Measurements from ENCODE around the gene ADGRL3. TPM values are rescaled to one million over a fixed set of nuclear protein-coding genes. Genes with fewer than 3 reads are reported as not detected.
A peak's percentile ranks its signal among the peaks of the same experiment; 100 is the strongest.

ADGRL3 gene
- total RNA-seq, 1 donor from 2014 or later = 31.3 TPM

DNA sequence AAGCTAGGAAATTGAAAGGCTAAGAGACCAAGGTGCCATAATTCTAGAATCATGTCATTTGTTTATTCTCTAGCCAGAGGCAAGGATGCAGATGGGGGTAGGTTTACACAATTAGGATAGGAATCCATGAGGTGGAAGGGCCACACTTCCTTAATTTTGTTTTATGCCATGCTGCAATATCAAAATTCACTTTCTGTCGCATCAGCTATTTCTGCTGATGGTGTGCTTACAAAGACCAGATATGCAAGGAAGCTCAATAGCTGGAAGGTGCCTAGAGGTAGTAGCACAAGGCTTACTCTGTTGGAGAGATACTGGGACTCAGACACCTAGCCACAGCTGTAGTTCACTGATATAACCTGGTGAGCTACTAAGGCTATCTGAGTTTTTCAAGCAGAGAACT, 328.5 kb downstream of the ADGRL3 start:
- no peaks in the 10 kb centered on the region for H3K36me3 Mint-ChIP-seq (ENCODE audit: low read depth, unreplicated experiment)
- no peaks in the 10 kb centered on the region for H3K9me3 ChIP-seq (ENCODE audit: insufficient read depth, low read depth, low read length)
- TF ChIP-seq EZH2 (IDR thresholded peaks at IDR 0.05; ENCODE audit: insufficient read depth, low read length) (no peak), CTCF (IDR thresholded peaks at IDR 0.05; ENCODE audit: insufficient read depth, low read depth, low read length) (no peak)
- H3K4me2 ChIP-seq (ENCODE audit: low read length) = no peak overlapping the region
- H3K27me3 Mint-ChIP-seq (ENCODE audit: low read depth, unreplicated experiment) = no peaks in the 10 kb centered on the region
- H3K4me1 ChIP-seq (ENCODE audit: insufficient read depth, low read length) = peaks cover 9% of the 10 kb centered on the region
- DNase-seq (ENCODE audit: low read depth) (no peak), FAIRE-seq (no peak)
- H3K9ac ChIP-seq (ENCODE audit: low read length) = no peak overlapping the region
- H3K4me3 ChIP-seq (ENCODE audit: insufficient read depth, low read depth, low read length) = no peak overlapping the region
- H3K4me3 Mint-ChIP-seq (ENCODE audit: unreplicated experiment) = no peak overlapping the region
- H3K79me2 ChIP-seq (ENCODE audit: insufficient read depth, low read length) = no peaks in the 10 kb centered on the region
- H3K27ac Mint-ChIP-seq (ENCODE audit: unreplicated experiment) = no peak overlapping the region
- no peaks in the 10 kb centered on the region for H3K9me3 Mint-ChIP-seq (ENCODE audit: unreplicated experiment)
- peaks cover 25% of the 10 kb centered on the region for H3K4me1 Mint-ChIP-seq (ENCODE audit: low read depth, unreplicated experiment)
- no peaks in the 10 kb centered on the region for H4K20me1 ChIP-seq (ENCODE audit: insufficient read depth, low read length)
- H3K27me3 ChIP-seq (ENCODE audit: insufficient read depth, low read length) = no peaks in the 10 kb centered on the region
- H3K27ac ChIP-seq (ENCODE audit: low read depth, low read length) = no peak overlapping the region
- no peaks in the 10 kb centered on the region for H3K36me3 ChIP-seq (ENCODE audit: insufficient read depth, low read length)
- H2AFZ ChIP-seq (ENCODE audit: low read depth, low read length) = no peak overlapping the region

GRCh38 chr4:61531188-61531587, 331.1 kb downstream of the ADGRL3 start:
- H4K20me1 ChIP-seq (ENCODE audit: insufficient read depth, low read length) = no peaks in the 10 kb centered on the region
- no peaks in the 10 kb centered on the region for H3K27me3 ChIP-seq (ENCODE audit: insufficient read depth, low read length)
- peaks cover 12% of the 10 kb centered on the region for H3K9me3 Mint-ChIP-seq (ENCODE audit: unreplicated experiment)
- no peaks in the 10 kb centered on the region for H3K36me3 ChIP-seq (ENCODE audit: insufficient read depth, low read length)
- H3K4me3 ChIP-seq (ENCODE audit: insufficient read depth, low read depth, low read length) = no peak overlapping the region
- TF ChIP-seq CTCF (IDR thresholded peaks at IDR 0.05; ENCODE audit: insufficient read depth, low read depth, low read length) (no peak), EZH2 (IDR thresholded peaks at IDR 0.05; ENCODE audit: insufficient read depth, low read length) (no peak)
- no peak overlapping the region for H3K4me3 Mint-ChIP-seq (ENCODE audit: unreplicated experiment)
- H3K79me2 ChIP-seq (ENCODE audit: insufficient read depth, low read length) = no peaks in the 10 kb centered on the region
- H3K4me1 ChIP-seq (ENCODE audit: insufficient read depth, low read length) = peaks cover 9% of the 10 kb centered on the region
- H3K36me3 Mint-ChIP-seq (ENCODE audit: low read depth, unreplicated experiment) = peaks cover 3% of the 10 kb centered on the region
- DNase-seq (ENCODE audit: low read depth) = no peak
- peaks cover 32% of the 10 kb centered on the region for H3K4me1 Mint-ChIP-seq (ENCODE audit: low read depth, unreplicated experiment)
- no peak overlapping the region for H3K4me2 ChIP-seq (ENCODE audit: low read length)
- no peaks in the 10 kb centered on the region for H3K9me3 ChIP-seq (ENCODE audit: insufficient read depth, low read depth, low read length)
- no peak overlapping the region for H3K27ac ChIP-seq (ENCODE audit: low read depth, low read length)
- no peaks in the 10 kb centered on the region for H3K27me3 Mint-ChIP-seq (ENCODE audit: low read depth, unreplicated experiment)
- no peak overlapping the region for H3K27ac Mint-ChIP-seq (ENCODE audit: unreplicated experiment)
- H2AFZ ChIP-seq (ENCODE audit: low read depth, low read length) = no peak overlapping the region
- no peak overlapping the region for H3K9ac ChIP-seq (ENCODE audit: low read length)
- no peak for FAIRE-seq

DNA sequence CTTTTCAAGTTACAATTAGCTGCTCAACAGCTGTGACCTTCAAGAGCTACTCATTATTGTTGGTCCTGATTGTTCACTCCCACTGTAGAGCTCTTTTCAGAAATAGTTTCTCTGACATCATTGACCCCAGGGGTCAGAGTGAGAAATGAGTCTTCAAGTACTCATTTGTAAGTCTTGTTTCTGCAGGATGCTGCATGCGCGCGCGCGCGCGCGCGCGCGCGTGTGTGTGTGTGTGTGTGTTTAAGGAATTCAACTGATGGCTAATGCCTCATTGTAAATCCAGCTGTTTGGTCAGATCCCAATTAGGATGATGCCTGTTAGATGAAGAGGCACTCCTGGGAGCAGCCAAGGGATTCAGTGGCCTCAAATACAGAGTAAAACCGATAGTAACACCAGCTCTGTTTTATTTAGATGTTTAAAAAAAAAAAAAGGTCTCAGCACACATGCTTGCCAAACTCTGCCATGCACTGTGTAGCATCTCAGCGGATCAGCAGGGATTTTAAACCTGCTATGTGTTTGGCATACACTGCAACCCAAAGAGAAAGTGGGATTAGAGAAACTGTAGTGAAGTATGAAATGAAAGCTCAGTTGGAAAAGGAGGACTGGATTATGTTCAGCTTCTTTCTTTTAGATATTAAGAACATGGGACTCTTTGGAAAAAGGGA, 332.3 kb downstream of the ADGRL3 start:
- no peak overlapping the region for H2AFZ ChIP-seq (ENCODE audit: low read depth, low read length)
- peak; percentile 82 for DNase-seq (ENCODE audit: low read depth)
- H3K4me1 ChIP-seq (ENCODE audit: insufficient read depth, low read length) = peaks cover 9% of the 10 kb centered on the region
- H3K9me3 ChIP-seq (ENCODE audit: insufficient read depth, low read depth, low read length) = no peaks in the 10 kb centered on the region
- no peak overlapping the region for H3K4me3 ChIP-seq (ENCODE audit: insufficient read depth, low read depth, low read length)
- peak overlapping the region; percentile 54 for H3K4me2 ChIP-seq (ENCODE audit: low read length)
- H3K27me3 Mint-ChIP-seq (ENCODE audit: low read depth, unreplicated experiment) = no peaks in the 10 kb centered on the region
- no peak overlapping the region for H3K9ac ChIP-seq (ENCODE audit: low read length)
- peak overlapping the region; percentile 77 for H3K27ac Mint-ChIP-seq (ENCODE audit: unreplicated experiment)
- TF ChIP-seq CTCF (IDR thresholded peaks at IDR 0.05; ENCODE audit: insufficient read depth, low read depth, low read length) (no peak), EZH2 (IDR thresholded peaks at IDR 0.05; ENCODE audit: insufficient read depth, low read length) (no peak)
- H3K4me1 Mint-ChIP-seq (ENCODE audit: low read depth, unreplicated experiment) = peaks cover 32% of the 10 kb centered on the region
- H3K9me3 Mint-ChIP-seq (ENCODE audit: unreplicated experiment) = peaks cover 14% of the 10 kb centered on the region
- H3K36me3 Mint-ChIP-seq (ENCODE audit: low read depth, unreplicated experiment) = peaks cover 3% of the 10 kb centered on the region
- H3K36me3 ChIP-seq (ENCODE audit: insufficient read depth, low read length) = no peaks in the 10 kb centered on the region
- FAIRE-seq = no peak
- no peaks in the 10 kb centered on the region for H3K79me2 ChIP-seq (ENCODE audit: insufficient read depth, low read length)
- no peak overlapping the region for H3K4me3 Mint-ChIP-seq (ENCODE audit: unreplicated experiment)
- no peaks in the 10 kb centered on the region for H3K27me3 ChIP-seq (ENCODE audit: insufficient read depth, low read length)
- no peaks in the 10 kb centered on the region for H4K20me1 ChIP-seq (ENCODE audit: insufficient read depth, low read length)
- no peak overlapping the region for H3K27ac ChIP-seq (ENCODE audit: low read depth, low read length)
